HEK293 (cell line): ENCODE results near the gene CCDC40.
A peak's percentile ranks its signal among the peaks of the same experiment; 100 is the strongest.

ENCODE experiments used
- CTCF ChIA-PET: fragments of 350-600 bp; formaldehyde crosslinking; extraction: SDS; loops from one replicate; lab custom pipeline; 2021; ENCODE audit warnings: antibody characterized with exemption; lab: Yijun Ruan, JAX
- POLR2A ChIA-PET: fragments of 300-600 bp; formaldehyde crosslinking; extraction: SDS; loops from one replicate; lab custom pipeline; 2020; ENCODE audit warnings: antibody characterized with exemption, inconsistent platforms; lab: Yijun Ruan, JAX
- H3K27ac ChIP-seq: fragments of 200-500 bp; sonication (Bioruptor generic); 2 replicates; pipeline ENCODE4 v1.5.1; 2014; ENCODE audit warnings: low read depth, low read length, control low read depth, inconsistent platforms; ENCODE audit errors: extremely low read depth
- H3K36me3 ChIP-seq, 2 experiments: fragments of 200-500 bp in 1 of 2; sonication (Bioruptor generic) in 1 of 2; 1 replicate in 1 of 2; 2 replicates in 1 of 2; pipeline ENCODE4 v1.5.1; 2014 to 2017; ENCODE audit warnings: inconsistent platforms in 2 of 2, low read length in 2 of 2; ENCODE audit not compliant: control insufficient read depth in 2 of 2, insufficient read depth in 1 of 2
- H3K4me1 ChIP-seq: fragments of 200-500 bp; sonication (Bioruptor generic); 2 replicates; pipeline ENCODE4 v1.5.1; 2014; ENCODE audit warnings: mild to moderate bottlenecking, low read length, inconsistent platforms; ENCODE audit not compliant: control insufficient read depth, insufficient read depth
- H3K4me3 ChIP-seq: 2 replicates; pipeline ENCODE4 v1.5.1; 2011; ENCODE audit warnings: low read depth, mild to moderate bottlenecking, control low read depth, low read length, moderate library complexity
- H3K9me3 ChIP-seq: fragments of 200-500 bp; sonication (Bioruptor generic); 2 replicates; pipeline ENCODE4 v1.5.1; 2014; ENCODE audit warnings: low read depth, low read length, inconsistent platforms; ENCODE audit not compliant: control insufficient read depth, insufficient read depth
- EGR2 ChIP-seq: fragments of 450-650 bp; formaldehyde crosslinking; IDR thresholded peaks from 2 replicates; pipeline ENCODE4 v1.5.1; 2016; ENCODE audit warnings: low read depth, missing biosample characterization, missing genetic modification characterization
- GLIS1 ChIP-seq: fragments of 450-650 bp; formaldehyde crosslinking; IDR thresholded peaks from 2 replicates; pipeline ENCODE4 v1.5.1; 2016; ENCODE audit warnings: missing biosample characterization, missing genetic modification characterization
- GLIS2 ChIP-seq: fragments of 450-650 bp; formaldehyde crosslinking; IDR thresholded peaks from 2 replicates; pipeline ENCODE4 v1.5.1; 2016; ENCODE audit warnings: missing biosample characterization, missing genetic modification characterization
- KLF16 ChIP-seq: fragments of 450-650 bp; formaldehyde crosslinking; IDR thresholded peaks from 2 replicates; pipeline ENCODE4 v1.5.1; 2017; ENCODE audit warnings: missing biosample characterization, missing genetic modification characterization
- OVOL3 ChIP-seq: fragments of 450-650 bp; formaldehyde crosslinking; IDR thresholded peaks from 2 replicates; pipeline ENCODE4 v1.5.1; 2016; ENCODE audit warnings: missing biosample characterization, missing genetic modification characterization
- SCRT2 ChIP-seq: fragments of 450-650 bp; formaldehyde crosslinking; IDR thresholded peaks from 2 replicates; pipeline ENCODE4 v1.5.1; 2016; ENCODE audit warnings: missing biosample characterization, missing genetic modification characterization
- SETDB1 ChIP-seq: IDR thresholded peaks from one replicate; pipeline ENCODE4 v1.6.1; 2017; ENCODE audit warnings: mild to moderate bottlenecking, low read length, moderate library complexity, mixed read lengths; ENCODE audit not compliant: insufficient read length
- TCF7L2 ChIP-seq: IDR thresholded peaks from 2 replicates; pipeline ENCODE4 v1.6.1; 2011; ENCODE audit warnings: low read depth, mild to moderate bottlenecking, inconsistent platforms, low read length, moderate library complexity, borderline replicate concordance
- ZBTB7A ChIP-seq: fragments of 450-650 bp; formaldehyde crosslinking; IDR thresholded peaks from 2 replicates; pipeline ENCODE4 v1.5.1; 2016; ENCODE audit warnings: low read depth, missing biosample characterization, missing genetic modification characterization
- ZEB2 ChIP-seq: fragments of 450-650 bp; formaldehyde crosslinking; IDR thresholded peaks from 2 replicates; pipeline ENCODE4 v1.5.1; 2016; ENCODE audit warnings: missing biosample characterization, missing genetic modification characterization
- ZIC2 ChIP-seq: fragments of 450-650 bp; formaldehyde crosslinking; IDR thresholded peaks from 2 replicates; pipeline ENCODE4 v1.5.1; 2016; ENCODE audit warnings: missing biosample characterization, missing genetic modification characterization
- ZNF10 ChIP-seq: fragments of 450-650 bp; formaldehyde crosslinking; IDR thresholded peaks from 2 replicates; pipeline ENCODE4 v1.5.1; 2017; ENCODE audit warnings: missing biosample characterization, missing genetic modification characterization
- ZNF114 ChIP-seq: fragments of 450-650 bp; formaldehyde crosslinking; IDR thresholded peaks from 2 replicates; pipeline ENCODE4 v1.5.0; 2017; ENCODE audit warnings: missing biosample characterization, missing genetic modification characterization
- ZNF157 ChIP-seq: fragments of 450-650 bp; formaldehyde crosslinking; IDR thresholded peaks from 2 replicates; pipeline ENCODE4 v1.5.1; 2016; ENCODE audit warnings: missing biosample characterization, missing genetic modification characterization
- ZNF521 ChIP-seq: fragments of 450-650 bp; formaldehyde crosslinking; IDR thresholded peaks from 2 replicates; pipeline ENCODE4 v1.5.1; 2017; ENCODE audit warnings: missing biosample characterization, mild to moderate bottlenecking, missing genetic modification characterization
- ZNF529 ChIP-seq: fragments of 450-650 bp; formaldehyde crosslinking; IDR thresholded peaks from 2 replicates; pipeline ENCODE4 v1.5.1; 2017; ENCODE audit warnings: missing genetic modification characterization, missing biosample characterization; ENCODE audit not compliant: insufficient replicate concordance
- ZNF585B ChIP-seq: fragments of 450-650 bp; formaldehyde crosslinking; IDR thresholded peaks from 2 replicates; pipeline ENCODE4 v1.5.1; 2016; ENCODE audit warnings: missing biosample characterization, missing genetic modification characterization
- ZNF768 ChIP-seq: fragments of 450-650 bp; formaldehyde crosslinking; IDR thresholded peaks from 2 replicates; pipeline ENCODE4 v1.5.1; 2018; ENCODE audit warnings: missing biosample characterization, mild to moderate bottlenecking, missing genetic modification characterization
- ZNF791 ChIP-seq: fragments of 450-650 bp; formaldehyde crosslinking; IDR thresholded peaks from 2 replicates; pipeline ENCODE4 v1.5.1; 2016; ENCODE audit warnings: missing biosample characterization, missing genetic modification characterization
- ZNF837 ChIP-seq: fragments of 450-650 bp; formaldehyde crosslinking; IDR thresholded peaks from 2 replicates; pipeline ENCODE4 v1.5.1; 2016; ENCODE audit warnings: missing biosample characterization, missing genetic modification characterization
- ZNF843 ChIP-seq: fragments of 450-650 bp; formaldehyde crosslinking; IDR thresholded peaks from 2 replicates; pipeline ENCODE4 v1.5.1; 2016; ENCODE audit warnings: missing biosample characterization, missing genetic modification characterization
- ZXDB ChIP-seq: fragments of 450-650 bp; formaldehyde crosslinking; IDR thresholded peaks from 2 replicates; pipeline ENCODE4 v1.5.1; 2016; ENCODE audit warnings: missing biosample characterization, missing genetic modification characterization
- TF ChIP-seq, protein P1 (sequence below): fragments of 450-650 bp; formaldehyde crosslinking; IDR thresholded peaks from 2 replicates; pipeline ENCODE4 v1.5.1; 2016; ENCODE audit warnings: missing biosample characterization, missing genetic modification characterization, low read depth

The CCDC40 gene

DNA sequence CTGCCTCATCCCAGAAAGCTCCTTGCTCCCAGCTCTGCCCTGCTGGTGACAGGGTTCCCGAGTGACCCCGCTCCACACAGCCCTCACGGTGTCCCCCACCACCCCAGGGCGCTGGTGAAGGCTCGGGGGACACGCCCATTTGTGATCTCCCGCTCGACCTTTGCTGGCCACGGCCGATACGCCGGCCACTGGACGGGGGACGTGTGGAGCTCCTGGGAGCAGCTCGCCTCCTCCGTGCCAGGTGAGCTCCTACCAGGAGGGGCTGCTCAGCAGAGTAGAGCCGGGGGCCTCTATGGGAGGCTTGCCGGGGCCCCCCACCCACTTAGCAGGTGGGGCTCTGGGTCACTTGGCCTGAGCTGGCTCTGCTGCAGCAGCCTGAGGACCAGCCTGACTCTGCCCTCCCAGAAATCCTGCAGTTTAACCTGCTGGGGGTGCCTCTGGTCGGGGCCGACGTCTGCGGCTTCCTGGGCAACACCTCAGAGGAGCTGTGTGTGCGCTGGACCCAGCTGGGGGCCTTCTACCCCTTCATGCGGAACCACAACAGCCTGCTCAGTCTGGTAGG, 76.1 kb downstream of the CCDC40 start (continued):
- TF ChIP-seq ZNF791 (tag by site-specific recombination) (no peak), ZNF114 (no peak), ZNF837 (tag by site-specific recombination) (no peak), KLF16 (tag by site-specific recombination) (no peak), TCF7L2 (no peak), ZNF521 (no peak)

DNA sequence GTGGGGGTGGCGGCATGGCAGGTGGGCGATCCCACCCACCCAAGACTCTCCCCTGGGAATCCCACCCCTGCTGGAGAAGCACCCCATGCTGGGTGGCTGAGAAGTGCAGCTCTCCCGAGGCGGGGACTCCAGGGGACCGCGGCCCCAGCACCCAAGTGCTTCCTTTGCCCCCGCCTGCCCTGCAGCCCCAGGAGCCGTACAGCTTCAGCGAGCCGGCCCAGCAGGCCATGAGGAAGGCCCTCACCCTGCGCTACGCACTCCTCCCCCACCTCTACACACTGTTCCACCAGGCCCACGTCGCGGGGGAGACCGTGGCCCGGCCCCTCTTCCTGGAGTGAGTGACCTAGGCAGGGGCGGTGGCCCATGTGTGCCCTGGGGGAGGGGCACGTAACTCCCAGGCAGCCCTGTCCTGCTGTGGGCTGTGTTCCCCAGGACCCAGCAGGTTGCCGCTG, 76.6 kb downstream of the CCDC40 start:
- Histone ChIP-seq H3K4me3 (no peak overlapping the region), H3K4me1 (no peaks in the 10 kb centered on the region), H3K36me3 (peaks cover 0 to 25% of the 10 kb centered on the region in 2 experiments; a peak in 1 of 3 replicates), H3K9me3 (no peaks in the 10 kb centered on the region), H3K27ac (no peak overlapping the region)
- ChIA-PET CTCF (interaction anchor here (1.0 kb wide), 1 partner anchor 12 kb away, joined by 5 read pairs; the partner anchor contains the start of gene GAA), POLR2A (interaction anchor here (0.7 to 1.3 kb wide), 2 partner anchors 10 to 12 kb away, joined by 3 to 7 read pairs; partner anchors contain the start of gene GAA)
- TF ChIP-seq ZNF768 (tag by site-specific recombination), result no peak
- no peak for TF ChIP-seq SCRT2 (tag by site-specific recombination)
- TF ChIP-seq, protein P1, sequence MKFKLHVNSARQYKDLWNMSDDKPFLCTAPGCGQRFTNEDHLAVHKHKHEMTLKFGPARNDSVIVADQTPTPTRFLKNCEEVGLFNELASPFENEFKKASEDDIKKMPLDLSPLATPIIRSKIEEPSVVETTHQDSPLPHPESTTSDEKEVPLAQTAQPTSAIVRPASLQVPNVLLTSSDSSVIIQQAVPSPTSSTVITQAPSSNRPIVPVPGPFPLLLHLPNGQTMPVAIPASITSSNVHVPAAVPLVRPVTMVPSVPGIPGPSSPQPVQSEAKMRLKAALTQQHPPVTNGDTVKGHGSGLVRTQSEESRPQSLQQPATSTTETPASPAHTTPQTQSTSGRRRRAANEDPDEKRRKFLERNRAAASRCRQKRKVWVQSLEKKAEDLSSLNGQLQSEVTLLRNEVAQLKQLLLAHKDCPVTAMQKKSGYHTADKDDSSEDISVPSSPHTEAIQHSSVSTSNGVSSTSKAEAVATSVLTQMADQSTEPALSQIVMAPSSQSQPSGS (tag by site-specific recombination), result no peak
- TF ChIP-seq ZNF529 (tag by site-specific recombination), result no peak
- no peak for TF ChIP-seq ZNF157 (tag by site-specific recombination)
- TF ChIP-seq ZNF843 (tag by site-specific recombination), result no peak
- peak; percentile 30; the same call in 1 of the 2 replicates for TF ChIP-seq EGR2 (tag by site-specific recombination)
- TF ChIP-seq ZIC2, result peak; percentile 97
- TF ChIP-seq ZXDB (tag by site-specific recombination), result no peak
- no peak for TF ChIP-seq OVOL3 (tag by site-specific recombination)
- peak; percentile 66 for TF ChIP-seq GLIS1 (tag by site-specific recombination)
- TF ChIP-seq ZNF585B (tag by site-specific recombination), result no peak
- no peak for TF ChIP-seq ZEB2 (tag by site-specific recombination)
- TF ChIP-seq ZNF10 (tag by site-specific recombination), result no peak

DNA sequence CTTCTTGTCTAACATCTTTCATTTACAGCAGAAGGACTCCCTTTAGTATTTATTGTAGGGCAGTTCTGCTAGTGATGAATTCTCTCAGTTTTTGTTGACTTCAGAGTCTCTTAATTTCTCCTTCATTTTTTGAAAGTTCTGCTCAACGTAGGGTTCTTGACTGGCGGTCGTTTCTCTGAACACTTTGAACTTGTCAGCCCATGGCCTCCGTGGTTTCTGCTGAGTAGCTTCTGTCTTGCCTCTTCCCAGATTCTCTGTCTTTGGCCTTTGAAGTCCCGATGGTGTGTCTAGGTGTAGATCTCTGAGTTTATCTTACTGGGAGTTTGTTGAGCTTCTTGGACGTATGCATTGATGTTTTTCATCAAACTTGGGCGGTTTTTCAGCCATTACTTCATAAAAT, 78.3 kb downstream of the CCDC40 start:
- no peak overlapping the region for H3K4me3 ChIP-seq
- ChIA-PET CTCF (interaction anchor here (0.6 to 3.6 kb wide), 4 partner anchors 10 to 41 kb away, joined by 3 to 27 read pairs (median 8); partner anchors contain the start of gene GAA), POLR2A (no interaction called here)
- H3K36me3 ChIP-seq, result peaks cover 0 to 27% of the 10 kb centered on the region in 2 experiments; a peak in 1 of 3 replicates
- no peaks in the 10 kb centered on the region for H3K9me3 ChIP-seq
- no peak overlapping the region for H3K27ac ChIP-seq
- no peaks in the 10 kb centered on the region for H3K4me1 ChIP-seq
- no peak for TF ChIP-seq ZBTB7A (tag by site-specific recombination)

DNA sequence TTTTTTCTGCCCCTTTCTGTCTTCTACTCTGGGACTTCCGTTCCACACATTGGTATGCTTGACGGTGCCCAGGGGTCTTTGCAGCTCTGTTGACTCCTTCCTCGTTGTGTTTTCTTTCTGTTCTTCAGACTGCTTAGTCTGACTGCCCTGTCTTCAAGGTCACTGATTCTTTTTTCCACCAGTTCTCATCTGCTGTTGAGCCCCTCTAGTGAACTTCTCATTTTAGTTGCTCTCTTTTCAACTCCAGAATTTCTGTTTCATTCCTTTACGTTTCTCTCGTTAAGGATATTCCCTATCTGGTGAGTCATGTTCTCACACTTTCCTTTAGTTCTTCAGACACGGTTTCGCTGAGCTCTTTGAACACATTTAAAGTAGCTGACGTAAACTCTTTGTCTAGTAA, 78.7 kb downstream of the CCDC40 start:
- no peaks in the 10 kb centered on the region for H3K9me3 ChIP-seq
- H3K4me3 ChIP-seq, result no peak overlapping the region
- H3K36me3 ChIP-seq, result peaks cover 0 to 27% of the 10 kb centered on the region in 2 experiments; a peak in 1 of 3 replicates
- ChIA-PET POLR2A (no interaction called here), CTCF (interaction anchor here (0.6 to 3.6 kb wide), 5 partner anchors 9 to 41 kb away, joined by 3 to 27 read pairs (median 6); partner anchors contain the start of gene GAA)
- TF ChIP-seq SETDB1 (peak; percentile 47), GLIS2 (tag by site-specific recombination) (no peak)
- TF ChIP-seq, all 188 proteins: peak for 1
- no peaks in the 10 kb centered on the region for H3K4me1 ChIP-seq
- H3K27ac ChIP-seq, result no peak overlapping the region
